ENCODE measurements around the gene AP5S1.

DNA sequence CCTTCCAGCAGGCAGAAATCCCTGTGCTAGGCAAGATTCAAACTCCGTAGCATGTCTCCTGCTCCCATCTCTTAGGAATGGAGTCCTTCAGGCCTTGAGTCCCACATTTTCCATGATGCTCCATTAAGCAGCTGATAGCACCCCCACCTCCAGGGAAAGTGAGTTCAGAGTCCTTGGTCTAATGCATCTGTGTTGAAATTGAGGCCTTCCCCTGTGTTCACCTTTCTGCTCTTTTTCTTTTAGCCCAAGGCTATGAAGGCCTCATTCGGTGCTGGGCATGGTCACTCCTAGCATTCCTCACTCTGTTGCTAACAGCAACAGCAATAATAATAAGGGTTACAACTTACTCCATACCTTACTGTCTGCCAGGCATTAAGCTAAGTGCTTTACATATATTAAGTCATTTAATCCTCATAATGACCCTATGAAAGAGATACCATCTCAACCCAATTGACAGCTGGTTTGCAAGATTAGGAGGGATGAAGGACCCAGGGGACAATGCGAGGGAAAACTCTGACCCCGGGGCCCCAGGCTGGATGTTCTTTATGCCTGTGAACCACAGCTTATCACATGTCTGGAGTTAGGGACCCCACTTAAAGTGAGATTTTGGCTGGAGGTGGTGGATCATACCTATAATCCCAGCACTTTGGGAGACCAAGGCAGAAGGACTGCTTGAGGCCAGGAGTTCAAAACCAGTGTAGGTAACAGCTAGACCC is 51.4 kb downstream of the AP5S1 start:
- no peak for TF ChIP-seq CTCF (conservative IDR thresholded peaks at IDR 0.05; ENCODE audit: low read depth, low read length)
- no peak for TF ChIP-seq EZH2 (IDR thresholded peaks at IDR 0.05; ENCODE audit: borderline replicate concordance, low read depth, low read length, poor library complexity, severe bottlenecking)

All from A673 (cell line).